ENCODE results near the gene COX20.
"Not testable (repeated sequence)": the region's sequence is repeated elsewhere in the genome, so short reads cannot be mapped to it uniquely, and the experiment has no call there.

The COX20 gene

GRCh38 chr1:244794071-244794470 is 41.4 kb upstream of the COX20 start:
- TF ChIP-seq, protein P1, sequence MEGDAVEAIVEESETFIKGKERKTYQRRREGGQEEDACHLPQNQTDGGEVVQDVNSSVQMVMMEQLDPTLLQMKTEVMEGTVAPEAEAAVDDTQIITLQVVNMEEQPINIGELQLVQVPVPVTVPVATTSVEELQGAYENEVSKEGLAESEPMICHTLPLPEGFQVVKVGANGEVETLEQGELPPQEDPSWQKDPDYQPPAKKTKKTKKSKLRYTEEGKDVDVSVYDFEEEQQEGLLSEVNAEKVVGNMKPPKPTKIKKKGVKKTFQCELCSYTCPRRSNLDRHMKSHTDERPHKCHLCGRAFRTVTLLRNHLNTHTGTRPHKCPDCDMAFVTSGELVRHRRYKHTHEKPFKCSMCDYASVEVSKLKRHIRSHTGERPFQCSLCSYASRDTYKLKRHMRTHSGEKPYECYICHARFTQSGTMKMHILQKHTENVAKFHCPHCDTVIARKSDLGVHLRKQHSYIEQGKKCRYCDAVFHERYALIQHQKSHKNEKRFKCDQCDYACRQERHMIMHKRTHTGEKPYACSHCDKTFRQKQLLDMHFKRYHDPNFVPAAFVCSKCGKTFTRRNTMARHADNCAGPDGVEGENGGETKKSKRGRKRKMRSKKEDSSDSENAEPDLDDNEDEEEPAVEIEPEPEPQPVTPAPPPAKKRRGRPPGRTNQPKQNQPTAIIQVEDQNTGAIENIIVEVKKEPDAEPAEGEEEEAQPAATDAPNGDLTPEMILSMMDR (conservative IDR thresholded peaks at IDR 0.05; ENCODE audit: low read depth, low read length): no peak
- no peak for DNase-seq (ENCODE audit: low read depth)
- H3K4me3 ChIP-seq (ENCODE audit: low read length): no peak overlapping the region

DNA sequence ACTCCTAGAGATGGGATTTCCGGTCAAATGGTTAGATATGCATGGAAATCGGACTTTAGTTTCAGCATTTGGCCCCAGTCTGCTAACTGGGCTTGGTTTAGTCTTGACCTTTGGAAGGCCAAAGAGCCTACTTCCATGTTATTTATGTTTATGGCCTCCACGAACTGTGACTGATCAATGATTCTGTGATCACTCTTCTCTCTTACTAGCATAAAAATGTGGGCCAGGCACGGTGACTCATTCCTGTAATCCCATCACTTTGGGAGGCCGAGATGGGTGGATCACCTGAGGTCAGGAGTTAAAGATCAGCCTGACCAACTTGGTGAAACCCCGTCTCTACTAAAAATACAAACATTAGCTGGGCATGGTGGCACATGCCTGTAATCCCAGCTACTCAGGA is 40.9 kb upstream of the COX20 start:
- DNase-seq (ENCODE audit: low read depth); H3K4me3 ChIP-seq (ENCODE audit: low read length): not testable (repeated sequence)

- TF ChIP-seq, protein P1 (conservative IDR thresholded peaks at IDR 0.05; ENCODE audit: low read depth, low read length): peak; percentile 79
- no peak overlapping the region for H3K4me3 ChIP-seq (ENCODE audit: low read length)
- no peak for DNase-seq (ENCODE audit: low read depth)
Measured at GRCh38 chr1:244796719-244797406, 38.6 kb upstream of the COX20 start.

DNA sequence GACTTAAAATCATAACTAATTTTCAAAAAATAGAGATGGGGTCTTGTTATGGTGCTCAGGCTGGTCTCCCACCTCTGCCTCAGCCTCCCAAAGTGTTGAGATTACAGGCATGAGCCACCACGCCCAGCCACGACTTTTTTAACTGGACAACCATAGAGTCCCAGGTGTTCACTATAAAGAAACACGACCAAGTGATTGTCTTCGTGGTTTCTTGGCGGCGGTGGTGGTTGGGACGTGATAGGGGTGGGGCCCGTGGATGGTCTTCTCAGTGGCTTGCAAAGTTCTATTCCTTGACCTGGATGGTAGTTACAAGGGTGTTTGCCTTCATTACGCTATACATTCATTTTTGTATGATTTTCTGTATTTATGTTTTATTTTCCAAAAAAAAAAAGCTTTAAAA is 34.6 kb upstream of the COX20 start:
- H3K4me3 ChIP-seq (ENCODE audit: low read length): no peak overlapping the region
- TF ChIP-seq, protein P1 (conservative IDR thresholded peaks at IDR 0.05; ENCODE audit: low read depth, low read length): no peak
- DNase-seq (ENCODE audit: low read depth): no peak

DNA sequence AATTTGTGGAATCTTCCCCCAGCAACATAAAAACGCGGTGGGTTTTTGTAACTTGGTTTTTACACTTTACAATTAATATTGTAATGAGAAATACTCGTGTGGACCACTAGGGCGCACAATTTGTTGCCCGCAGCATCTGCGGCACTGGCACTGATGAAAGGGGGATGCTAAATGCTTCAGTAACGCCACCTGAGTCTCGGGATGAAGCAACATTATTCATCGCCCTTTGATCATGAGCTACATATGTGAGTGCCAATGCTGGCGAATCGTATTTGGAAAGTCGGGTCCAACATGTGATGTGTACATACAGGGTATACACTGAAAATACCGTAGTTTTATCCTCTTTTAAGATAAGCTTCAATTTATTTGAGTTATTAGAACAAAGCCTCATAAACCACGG is 34.2 kb upstream of the COX20 start:
- TF ChIP-seq, protein P1 (conservative IDR thresholded peaks at IDR 0.05; ENCODE audit: low read depth, low read length): peak; percentile 64
- H3K4me3 ChIP-seq (ENCODE audit: low read length): no peak overlapping the region
- DNase-seq (ENCODE audit: low read depth): no peak

DNA sequence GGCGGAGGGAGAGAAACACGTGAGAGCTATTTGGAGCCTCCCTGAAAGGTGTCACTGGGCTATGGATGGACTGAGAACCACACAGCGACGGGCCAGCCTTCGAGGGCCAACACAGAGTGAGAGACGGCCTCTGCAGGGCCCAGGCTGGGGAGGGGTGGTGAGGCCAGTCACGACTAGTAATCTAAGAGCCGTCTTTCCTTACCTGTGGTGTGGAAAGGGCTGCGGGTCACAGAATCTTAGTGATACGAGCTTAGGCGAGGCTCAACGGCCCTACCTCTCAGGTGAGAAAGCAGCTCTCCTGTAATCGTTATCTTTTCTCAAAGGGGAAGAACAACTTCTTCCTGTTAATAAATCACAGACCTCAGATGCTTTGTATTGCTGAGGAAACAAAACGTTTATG is 33.4 kb upstream of the COX20 start:
- DNase-seq (ENCODE audit: low read depth): no peak
- TF ChIP-seq, protein P1 (conservative IDR thresholded peaks at IDR 0.05; ENCODE audit: low read depth, low read length): no peak
- H3K4me3 ChIP-seq (ENCODE audit: low read length): no peak overlapping the region

GRCh38 chr1:244802556-244803239 is 32.8 kb upstream of the COX20 start:
- no peak overlapping the region for H3K4me3 ChIP-seq (ENCODE audit: low read length)
- no peak for DNase-seq (ENCODE audit: low read depth)

More at GRCh38 chr1:244802556-244803239, 32.8 kb upstream of the COX20 start:
- TF ChIP-seq, protein P1 (conservative IDR thresholded peaks at IDR 0.05; ENCODE audit: low read depth, low read length): no peak

Measured in retinal pigment epithelial cell (primary cell).